Measurements from ENCODE around the gene EIF2D.
A peak's percentile ranks its signal among the peaks of the same experiment; 100 is the strongest.

The EIF2D gene

DNA sequence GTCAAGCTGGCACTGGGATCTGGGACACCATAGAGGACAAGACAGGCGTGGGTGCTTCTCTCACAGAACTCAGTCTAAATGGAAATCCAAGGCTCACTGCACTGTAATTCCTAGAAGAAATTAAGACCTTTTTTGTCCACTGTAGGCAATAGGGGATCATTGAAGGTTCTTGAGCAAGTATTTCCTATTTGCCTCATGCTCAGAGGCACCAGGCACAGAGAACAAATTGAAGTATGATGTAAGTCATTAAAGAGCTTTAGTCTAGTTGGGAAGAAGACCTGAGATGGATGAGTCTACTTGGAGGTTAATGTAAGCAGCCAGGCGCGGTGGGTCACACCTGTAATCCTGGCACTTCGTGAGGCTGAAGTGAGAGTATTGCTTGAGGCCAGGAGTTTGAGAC lies 34.6 kb downstream of the EIF2D start:
- H3K9me3 Mint-ChIP-seq = no peaks in the 10 kb centered on the region
- H3K27me3 Mint-ChIP-seq (ENCODE audit: low read depth) = no peaks in the 10 kb centered on the region

DNA sequence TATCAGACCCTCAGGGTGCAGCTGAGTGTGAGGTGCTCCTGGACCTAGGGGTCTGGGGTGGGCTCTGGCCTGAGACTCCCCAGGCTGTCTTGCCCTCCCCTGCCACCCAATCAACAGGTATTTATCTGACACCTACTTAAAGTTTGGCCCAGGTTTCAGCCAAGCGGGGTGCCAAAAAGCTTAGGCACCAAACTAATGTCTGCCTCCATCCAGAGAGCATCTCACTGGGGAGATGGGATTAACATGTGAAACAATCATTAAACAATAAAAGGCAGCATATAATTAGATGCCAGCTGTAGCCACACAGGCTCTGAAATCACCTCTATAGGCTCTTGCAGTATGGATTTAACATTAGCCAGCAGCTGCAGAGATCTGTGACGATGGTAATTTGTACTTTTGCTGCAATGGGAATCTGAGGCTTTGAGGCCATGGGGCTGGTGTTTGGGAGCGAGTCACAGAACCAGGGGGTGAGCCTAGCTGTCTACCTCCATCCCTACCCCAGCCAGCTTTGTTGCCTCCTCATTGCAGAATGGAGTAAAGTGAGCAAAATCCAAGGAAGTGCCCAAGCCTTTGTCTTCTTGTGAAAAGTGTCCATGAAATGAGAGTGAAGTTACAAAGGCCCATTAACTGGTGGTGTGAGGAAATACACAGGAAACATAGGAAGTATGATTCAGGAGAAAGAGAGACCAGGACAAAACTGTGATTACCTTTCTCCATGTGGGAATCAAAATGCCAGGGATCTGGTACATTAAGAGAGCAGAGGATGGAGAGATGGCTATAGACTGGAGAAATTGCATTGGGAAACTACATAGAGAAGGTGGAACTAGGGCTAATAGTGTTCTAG lies 36.1 kb downstream of the EIF2D start:
- no peaks in the 10 kb centered on the region for H3K9me3 Mint-ChIP-seq
- H3K36me3 Mint-ChIP-seq (ENCODE audit: low read depth) = peaks cover 86% of the 10 kb centered on the region
- peak overlapping the region; percentile 78 for H3K4me3 Mint-ChIP-seq
- H3K27ac Mint-ChIP-seq = peak overlapping the region; percentile 95
- no peaks in the 10 kb centered on the region for H3K27me3 Mint-ChIP-seq (ENCODE audit: low read depth)
- peaks cover 93% of the 10 kb centered on the region for H3K4me1 Mint-ChIP-seq (ENCODE audit: low read depth)
- DNase-seq (ENCODE audit: low spot score) = no peak

More for the DNA sequence above, 34.6 kb downstream of the EIF2D start:
- H3K36me3 Mint-ChIP-seq (ENCODE audit: low read depth) = peaks cover 83% of the 10 kb centered on the region
- peaks cover 98% of the 10 kb centered on the region for H3K4me1 Mint-ChIP-seq (ENCODE audit: low read depth)
- DNase-seq (ENCODE audit: low spot score) = no peak
- H3K4me3 Mint-ChIP-seq = peak overlapping the region; percentile 78
- peak overlapping the region; percentile 95 for H3K27ac Mint-ChIP-seq

- Mint-ChIP-seq H3K4me1 (ENCODE audit: low read depth) (peaks cover 92% of the 10 kb centered on the region), H3K9me3 (no peaks in the 10 kb centered on the region), H3K27ac (peak overlapping the region; percentile 95), H3K4me3 (peak overlapping the region; percentile 78), H3K27me3 (ENCODE audit: low read depth) (no peaks in the 10 kb centered on the region), H3K36me3 (ENCODE audit: low read depth) (peaks cover 87% of the 10 kb centered on the region)
- DNase-seq (ENCODE audit: low spot score) = peak; percentile 61
These were observed 36.9 kb downstream of the EIF2D start for GRCh38 chr1:206575165-206575893.

- peak overlapping the region; percentile 95 for H3K27ac Mint-ChIP-seq
- DNase-seq (ENCODE audit: low spot score) = no peak
- H3K36me3 Mint-ChIP-seq (ENCODE audit: low read depth) = peaks cover 81% of the 10 kb centered on the region
- H3K4me3 Mint-ChIP-seq = peak overlapping the region; percentile 78
- no peaks in the 10 kb centered on the region for H3K27me3 Mint-ChIP-seq (ENCODE audit: low read depth)
- no peaks in the 10 kb centered on the region for H3K9me3 Mint-ChIP-seq
- peaks cover 92% of the 10 kb centered on the region for H3K4me1 Mint-ChIP-seq (ENCODE audit: low read depth)
These were observed 38.5 kb downstream of the EIF2D start for GRCh38 chr1:206573762-206574161.

- Mint-ChIP-seq H3K4me1 (ENCODE audit: low read depth) (peaks cover 92% of the 10 kb centered on the region), H3K36me3 (ENCODE audit: low read depth) (peaks cover 80% of the 10 kb centered on the region), H3K27ac (peak overlapping the region; percentile 95), H3K4me3 (peak overlapping the region; percentile 78), H3K27me3 (ENCODE audit: low read depth) (no peaks in the 10 kb centered on the region), H3K9me3 (no peaks in the 10 kb centered on the region)
- DNase-seq (ENCODE audit: low spot score) = no peak
These were observed 38.9 kb downstream of the EIF2D start for GRCh38 chr1:206573319-206573718.

- peaks cover 90% of the 10 kb centered on the region for H3K4me1 Mint-ChIP-seq (ENCODE audit: low read depth)
- H3K9me3 Mint-ChIP-seq = no peaks in the 10 kb centered on the region
- peak overlapping the region; percentile 78 for H3K4me3 Mint-ChIP-seq
- DNase-seq (ENCODE audit: low spot score) = no peak
- peak overlapping the region; percentile 95 for H3K27ac Mint-ChIP-seq
- no peaks in the 10 kb centered on the region for H3K27me3 Mint-ChIP-seq (ENCODE audit: low read depth)
- peaks cover 80% of the 10 kb centered on the region for H3K36me3 Mint-ChIP-seq (ENCODE audit: low read depth)
These were observed 39.4 kb downstream of the EIF2D start for GRCh38 chr1:206572835-206573234.

DNA sequence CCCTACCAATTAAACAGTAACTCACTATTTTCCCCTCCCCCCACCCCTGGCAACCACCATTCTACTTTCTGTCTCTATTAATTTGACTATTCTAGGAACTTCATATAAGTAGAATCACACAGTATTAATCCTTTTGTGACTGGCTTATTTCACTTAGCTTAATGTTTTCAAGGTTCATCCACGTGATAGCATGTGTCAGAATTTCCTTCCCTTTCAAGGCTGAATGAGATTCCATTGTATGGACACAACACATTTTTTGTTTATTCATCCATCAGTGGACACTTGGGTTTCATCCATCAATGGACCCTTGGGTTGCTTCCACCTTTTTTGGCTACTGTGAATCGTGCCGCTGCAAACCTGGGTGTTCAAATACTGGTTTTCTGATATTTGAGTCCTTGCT lies 41.7 kb downstream of the EIF2D start:
- H3K4me3 Mint-ChIP-seq = peak overlapping the region; percentile 55
- no peaks in the 10 kb centered on the region for H3K9me3 Mint-ChIP-seq
- DNase-seq (ENCODE audit: low spot score) = no peak
- H3K27ac Mint-ChIP-seq = peak overlapping the region; percentile 74
- H3K36me3 Mint-ChIP-seq (ENCODE audit: low read depth) = peaks cover 85% of the 10 kb centered on the region
- peaks cover 89% of the 10 kb centered on the region for H3K4me1 Mint-ChIP-seq (ENCODE audit: low read depth)
- H3K27me3 Mint-ChIP-seq (ENCODE audit: low read depth) = no peaks in the 10 kb centered on the region

DNA sequence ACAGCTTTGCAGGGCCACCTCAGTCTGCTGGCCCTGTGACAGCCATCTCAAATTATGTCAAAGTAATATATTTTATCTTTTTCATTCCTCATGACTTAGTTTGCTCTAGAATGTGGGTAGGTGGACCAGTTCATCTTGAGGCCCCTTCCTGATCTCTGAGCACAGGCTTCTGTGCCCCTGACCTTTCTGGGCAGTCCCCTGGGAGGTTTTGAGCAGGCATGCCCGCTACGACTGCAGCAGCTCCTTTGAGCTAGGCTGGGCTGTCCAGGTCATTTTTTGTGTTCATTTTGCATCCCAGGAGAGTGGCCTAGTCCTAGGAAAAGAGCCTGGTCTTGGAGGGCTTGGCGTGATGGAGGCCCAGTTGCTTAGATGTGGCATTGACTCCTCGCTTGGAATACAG lies 42.7 kb downstream of the EIF2D start:
- no peaks in the 10 kb centered on the region for H3K27me3 Mint-ChIP-seq (ENCODE audit: low read depth)
- H3K9me3 Mint-ChIP-seq = no peaks in the 10 kb centered on the region
- peaks cover 89% of the 10 kb centered on the region for H3K4me1 Mint-ChIP-seq (ENCODE audit: low read depth)
- DNase-seq (ENCODE audit: low spot score) = no peak
- peak overlapping the region; percentile 14 for H3K4me3 Mint-ChIP-seq
- H3K36me3 Mint-ChIP-seq (ENCODE audit: low read depth) = peaks cover 89% of the 10 kb centered on the region
- peak overlapping the region; percentile 44 for H3K27ac Mint-ChIP-seq

GRCh38 chr1:206568779-206569352 lies 43.4 kb downstream of the EIF2D start:
- Mint-ChIP-seq H3K36me3 (ENCODE audit: low read depth) (peaks cover 89% of the 10 kb centered on the region), H3K4me1 (ENCODE audit: low read depth) (peaks cover 89% of the 10 kb centered on the region), H3K27ac (peak overlapping the region; percentile 62), H3K27me3 (ENCODE audit: low read depth) (no peaks in the 10 kb centered on the region), H3K9me3 (no peaks in the 10 kb centered on the region), H3K4me3 (peak overlapping the region; percentile 56)
- DNase-seq (ENCODE audit: low spot score) = no peak

- H3K9me3 Mint-ChIP-seq = no peaks in the 10 kb centered on the region
- H3K27ac Mint-ChIP-seq = peak overlapping the region; percentile 79
- peak overlapping the region; percentile 92 for H3K4me3 Mint-ChIP-seq
- peaks cover 89% of the 10 kb centered on the region for H3K36me3 Mint-ChIP-seq (ENCODE audit: low read depth)
- DNase-seq (ENCODE audit: low spot score) = no peak
- H3K4me1 Mint-ChIP-seq (ENCODE audit: low read depth) = peaks cover 89% of the 10 kb centered on the region
- H3K27me3 Mint-ChIP-seq (ENCODE audit: low read depth) = no peaks in the 10 kb centered on the region
These were observed 44.0 kb downstream of the EIF2D start for GRCh38 chr1:206568256-206568655.

- Mint-ChIP-seq H3K4me1 (ENCODE audit: low read depth) (peaks cover 94% of the 10 kb centered on the region), H3K36me3 (ENCODE audit: low read depth) (peaks cover 90% of the 10 kb centered on the region), H3K27ac (peak overlapping the region; percentile 79), H3K27me3 (ENCODE audit: low read depth) (no peaks in the 10 kb centered on the region), H3K4me3 (peak overlapping the region; percentile 92), H3K9me3 (no peaks in the 10 kb centered on the region)
- DNase-seq (ENCODE audit: low spot score) = no peak
These were observed 45.3 kb downstream of the EIF2D start for GRCh38 chr1:206566999-206567398.

- peaks cover 88% of the 10 kb centered on the region for H3K36me3 Mint-ChIP-seq (ENCODE audit: low read depth)
- no peaks in the 10 kb centered on the region for H3K27me3 Mint-ChIP-seq (ENCODE audit: low read depth)
- peak overlapping the region; percentile 79 for H3K27ac Mint-ChIP-seq
- H3K9me3 Mint-ChIP-seq = no peaks in the 10 kb centered on the region
- no peak for DNase-seq (ENCODE audit: low spot score)
- peak overlapping the region; percentile 92 for H3K4me3 Mint-ChIP-seq
- peaks cover 91% of the 10 kb centered on the region for H3K4me1 Mint-ChIP-seq (ENCODE audit: low read depth)
These were observed 46.3 kb downstream of the EIF2D start for GRCh38 chr1:206565995-206566394.

- H3K27ac Mint-ChIP-seq = peak overlapping the region; percentile 89
- no peak for DNase-seq (ENCODE audit: low spot score)
- H3K27me3 Mint-ChIP-seq (ENCODE audit: low read depth) = no peaks in the 10 kb centered on the region
- peak overlapping the region; percentile 92 for H3K4me3 Mint-ChIP-seq
- H3K36me3 Mint-ChIP-seq (ENCODE audit: low read depth) = peaks cover 96% of the 10 kb centered on the region
- H3K4me1 Mint-ChIP-seq (ENCODE audit: low read depth) = peaks cover 84% of the 10 kb centered on the region
- H3K9me3 Mint-ChIP-seq = no peaks in the 10 kb centered on the region
These were observed 48.7 kb downstream of the EIF2D start for GRCh38 chr1:206563367-206564207.

Data from T-helper 2 cell treated with Interferon-gamma antibody and Interleukin-4, amounts not matched to agents 5 μg/mL and 100 μg/mL, for 36 hours (primary cell).